BLaER1 treated with 17β-estradiol and CSF1 and Interleukin-3, amounts not matched to agents 10 nM and 100 nM (cell line): ENCODE measurements around the gene B3GALT6.
A peak's percentile ranks its signal among the peaks of the same experiment; 100 is the strongest.

Experiments used
- H3K27ac ChIP-seq, 11 experiments: shearing (Covaris generic); formaldehyde crosslinking; 2 replicates each; pipeline ENCODE4 v1.8.1; 2022
- H3K27me3 ChIP-seq, 11 experiments: shearing (Covaris generic); formaldehyde crosslinking; 2 replicates each; pipeline ENCODE4 v1.8.1; 2022
- H3K36me3 ChIP-seq, 11 experiments: shearing (Covaris generic); formaldehyde crosslinking; 2 replicates each; pipeline ENCODE4 v1.8.1; 2022
- H3K4me1 ChIP-seq, 10 experiments: shearing (Covaris generic); formaldehyde crosslinking; 2 replicates each; pipeline ENCODE4 v1.8.1; 2022
- H3K4me2 ChIP-seq, 11 experiments: shearing (Covaris generic); formaldehyde crosslinking; 2 replicates each; pipeline ENCODE4 v1.8.1; 2022
- H3K4me3 ChIP-seq, 10 experiments: shearing (Covaris generic); formaldehyde crosslinking; 2 replicates each; pipeline ENCODE4 v1.8.1; 2022
- H3K9ac ChIP-seq, 11 experiments: shearing (Covaris generic); formaldehyde crosslinking; 2 replicates each; pipeline ENCODE4 v1.8.1; 2022
- H3K9me3 ChIP-seq, 11 experiments: shearing (Covaris generic); formaldehyde crosslinking; replicated peaks in 1 of 11; 2 replicates each; pipeline ENCODE4 v1.8.1; 2022
- H4K20me1 ChIP-seq, 11 experiments: shearing (Covaris generic); formaldehyde crosslinking; 2 replicates each; pipeline ENCODE4 v1.8.1; 2022
- Cebpa-rat ChIP-seq, 11 experiments: shearing (Covaris generic); IDR thresholded peaks; 2 replicates each; pipeline ENCODE4 v1.8.1; 2022

B3GALT6 gene

DNA sequence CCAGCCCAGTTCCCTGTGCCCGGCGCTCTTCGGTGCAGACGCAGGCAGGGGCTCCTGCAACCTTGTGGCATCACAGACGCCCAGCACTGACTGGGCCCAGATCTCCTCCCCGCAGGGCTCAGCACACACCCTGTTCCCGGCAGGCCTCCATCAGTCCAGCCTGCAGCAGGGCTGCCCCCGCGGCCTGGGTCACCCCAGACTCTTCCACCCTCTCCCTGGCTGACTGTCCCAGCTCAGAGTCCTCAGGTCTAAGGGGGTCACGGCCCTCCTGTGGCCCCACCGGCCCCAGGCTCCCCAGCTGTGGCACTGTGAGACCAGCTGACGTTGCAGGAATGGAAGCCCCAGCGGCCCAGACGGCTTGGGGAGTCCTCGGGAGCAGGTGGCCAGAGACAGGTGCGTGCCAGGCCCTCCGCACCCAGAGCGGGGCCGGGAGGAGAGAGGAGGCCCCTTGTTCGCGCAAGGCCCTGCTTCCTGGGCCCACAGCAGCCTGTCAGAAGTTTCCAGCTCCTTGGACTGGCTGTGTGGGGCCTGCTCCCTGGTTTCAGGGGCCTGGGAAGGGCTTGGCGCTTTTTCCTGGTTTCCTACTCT lies 4.2 kb downstream of the B3GALT6 start:
- H3K27me3 ChIP-seq, result peaks cover 0 to 25% (median 0%) of the 10 kb centered on the region in 11 experiments; a peak in 10 of 22 replicates
- H3K4me1 ChIP-seq, result peaks cover 51 to 89% (median 86%) of the 10 kb centered on the region in 10 experiments
- peak overlapping the region in 8 of 11 experiments; percentile 6 to 70 (median 50); a peak in 14 of 22 replicates for H3K9ac ChIP-seq
- no peaks in the 10 kb centered on the region for H3K9me3 ChIP-seq
- H3K36me3 ChIP-seq, result peaks cover 0 to 26% (median 18%) of the 10 kb centered on the region in 11 experiments; a peak in 18 of 22 replicates
- H4K20me1 ChIP-seq, result peaks cover 11 to 81% (median 66%) of the 10 kb centered on the region in 11 experiments; a peak in 21 of 22 replicates
- peak overlapping the region; percentile 69 to 100 (median 100); a peak in 21 of 22 replicates for H3K4me2 ChIP-seq
- TF ChIP-seq Cebpa-rat (IDR thresholded peaks at IDR 0.05), result no peak
- H3K27ac ChIP-seq, result no peak overlapping the region
- H3K4me3 ChIP-seq, result no peak overlapping the region

DNA sequence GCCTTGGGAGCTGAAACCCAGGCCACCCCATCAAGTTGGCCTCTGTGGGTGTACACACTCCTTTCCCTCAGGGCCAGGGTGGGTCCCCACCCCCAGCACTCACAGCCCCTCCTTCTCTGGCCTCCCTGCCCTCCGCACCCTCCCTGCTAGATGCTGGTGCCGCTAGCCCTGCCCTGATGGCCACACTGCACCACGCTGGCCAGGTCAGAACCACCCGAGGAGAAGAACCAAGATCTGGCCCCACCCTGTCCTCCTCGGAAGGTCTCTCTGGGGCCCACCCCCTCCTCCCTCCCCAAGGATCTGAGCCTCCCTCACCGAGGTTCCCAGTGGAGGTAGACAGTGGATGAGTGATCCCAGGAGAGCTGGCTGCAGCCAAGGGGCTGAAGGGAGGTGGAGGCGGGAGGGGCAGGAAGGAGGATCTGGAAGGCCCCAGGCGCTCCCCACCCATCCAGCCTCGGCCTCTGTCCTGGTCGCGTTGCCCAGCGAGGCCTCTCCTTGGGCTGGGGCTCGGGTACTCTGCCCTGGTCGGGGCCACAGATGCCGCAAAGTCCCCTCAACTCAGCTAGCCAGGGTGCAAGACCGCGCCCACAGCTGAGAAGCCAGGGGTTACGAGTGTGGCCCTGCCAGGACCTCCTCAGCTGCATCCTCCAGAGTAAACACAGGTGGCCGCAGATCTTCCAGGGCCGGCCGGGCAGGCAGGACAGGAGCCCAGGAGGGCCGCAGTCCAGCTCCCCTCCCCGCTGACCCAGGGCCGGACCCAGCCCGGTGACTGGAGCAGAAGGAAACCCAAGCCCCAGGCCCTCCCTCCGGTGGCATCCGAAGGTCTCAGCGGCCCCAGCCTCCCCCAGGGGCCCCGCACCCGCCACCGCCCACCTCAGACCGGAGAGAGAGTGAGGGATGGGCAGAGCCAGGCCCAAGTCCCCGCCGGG lies 5.2 kb downstream of the B3GALT6 start:
- H3K4me2 ChIP-seq, result peak overlapping the region; percentile 69 to 100 (median 100)
- peaks cover 11 to 90% (median 75%) of the 10 kb centered on the region in 11 experiments; a peak in 21 of 22 replicates for H4K20me1 ChIP-seq
- no peak for TF ChIP-seq Cebpa-rat (IDR thresholded peaks at IDR 0.05)
- H3K4me3 ChIP-seq, result peak overlapping the region in 2 of 10 experiments; percentile 26 to 42; a peak in 4 of 20 replicates
- H3K9me3 ChIP-seq, result no peaks in the 10 kb centered on the region
- H3K27ac ChIP-seq, result peak overlapping the region in 3 of 11 experiments; percentile 4 to 37 (median 34); a peak in 5 of 22 replicates
- peaks cover 54 to 98% (median 95%) of the 10 kb centered on the region in 10 experiments for H3K4me1 ChIP-seq
- peaks cover 0 to 31% (median 0%) of the 10 kb centered on the region in 11 experiments; a peak in 10 of 22 replicates for H3K27me3 ChIP-seq
- H3K36me3 ChIP-seq, result peaks cover 0 to 26% (median 18%) of the 10 kb centered on the region in 11 experiments; a peak in 18 of 22 replicates
- H3K9ac ChIP-seq, result peak overlapping the region; percentile 25 to 70 (median 51); a peak in 21 of 22 replicates

DNA sequence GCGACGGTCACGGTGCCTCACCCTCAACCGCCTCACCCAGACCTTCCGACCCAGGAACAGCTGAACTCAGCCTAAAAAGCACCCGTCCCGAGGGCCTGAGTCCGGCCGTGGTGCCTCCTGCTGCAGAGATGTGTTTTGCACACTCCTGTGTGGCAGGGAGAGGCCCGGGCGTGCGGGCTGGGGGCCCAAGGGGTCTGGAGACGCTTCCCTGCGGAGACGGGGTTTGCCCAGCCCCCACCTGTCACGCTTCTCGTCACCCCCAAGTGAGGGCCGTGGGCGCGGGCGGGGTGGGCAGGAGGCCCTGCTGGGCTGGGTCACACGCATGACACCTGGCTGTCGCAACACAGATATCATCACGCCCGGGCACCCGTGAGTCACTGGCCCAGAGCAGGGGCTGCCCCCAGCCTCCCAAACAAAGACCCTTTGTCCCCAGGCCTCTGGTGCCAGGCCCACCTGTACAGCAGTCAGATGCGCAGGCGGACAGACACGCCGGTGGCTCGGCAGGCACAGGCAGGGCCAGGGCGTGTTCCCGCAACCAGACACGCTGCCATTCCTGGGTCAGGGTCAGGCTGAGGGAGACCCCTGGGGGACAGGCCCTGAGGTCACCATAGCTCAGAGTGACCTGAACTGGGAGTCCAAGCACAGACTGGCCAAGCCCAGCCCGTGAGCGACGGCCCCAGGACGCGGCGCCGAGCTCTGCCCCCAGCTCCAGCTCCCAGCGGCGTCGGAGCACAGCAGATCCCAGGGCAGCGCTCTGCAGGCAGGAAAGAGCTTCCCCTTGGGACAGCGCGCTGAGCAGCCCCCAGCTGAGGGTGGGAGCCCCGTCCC lies 6.1 kb downstream of the B3GALT6 start:
- Histone ChIP-seq H3K36me3 (peaks cover 0 to 26% (median 18%) of the 10 kb centered on the region in 11 experiments; a peak in 18 of 22 replicates), H3K27me3 (peaks cover 0 to 38% (median 0%) of the 10 kb centered on the region in 11 experiments; a peak in 10 of 22 replicates), H3K9ac (peak overlapping the region; percentile 25 to 70 (median 51); a peak in 20 of 22 replicates), H3K4me1 (peaks cover 46 to 97% (median 93%) of the 10 kb centered on the region in 10 experiments), H3K4me2 (peak overlapping the region; percentile 69 to 100 (median 100)), H3K4me3 (peak overlapping the region in 1 of 10 experiments; percentile 26; a peak in 3 of 20 replicates), H3K9me3 (no peaks in the 10 kb centered on the region), H4K20me1 (peaks cover 11 to 93% (median 78%) of the 10 kb centered on the region in 11 experiments; a peak in 21 of 22 replicates), H3K27ac (peak overlapping the region in 3 of 11 experiments; percentile 4 to 37 (median 34); a peak in 5 of 22 replicates)
- TF ChIP-seq Cebpa-rat (IDR thresholded peaks at IDR 0.05), result no peak

DNA sequence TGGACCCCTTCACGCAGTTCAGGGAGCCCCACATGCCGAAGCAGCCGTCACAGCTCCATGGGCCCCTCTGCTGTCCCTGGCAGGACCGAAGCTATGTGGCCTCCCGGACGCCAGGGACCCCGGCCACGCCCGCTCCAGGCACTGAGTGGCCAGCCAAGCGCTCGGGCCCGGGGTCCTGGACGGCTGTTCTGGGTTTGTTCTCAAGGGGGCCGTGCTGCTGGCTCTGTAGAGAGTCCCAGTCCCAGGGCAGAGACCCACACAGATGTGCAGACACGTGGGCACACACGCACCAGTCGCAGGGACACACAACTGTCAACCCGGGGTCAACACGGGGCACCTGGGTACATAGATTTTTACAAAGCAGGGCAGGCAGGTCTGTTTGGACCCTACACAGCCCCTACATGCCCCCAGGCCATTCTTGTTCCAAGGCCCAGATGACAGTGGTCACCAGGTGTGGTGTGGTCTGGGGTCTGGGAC lies 6.7 kb downstream of the B3GALT6 start:
- H3K9me3 ChIP-seq, result no peaks in the 10 kb centered on the region
- H3K27me3 ChIP-seq, result peaks cover 0 to 44% (median 4%) of the 10 kb centered on the region in 11 experiments; a peak in 13 of 22 replicates
- H3K9ac ChIP-seq, result peak overlapping the region in 3 of 11 experiments; percentile 45 to 69 (median 64); a peak in 1 of 22 replicates
- no peak for TF ChIP-seq Cebpa-rat (IDR thresholded peaks at IDR 0.05)
- no peak overlapping the region for H3K4me3 ChIP-seq
- H3K4me1 ChIP-seq, result peaks cover 39 to 96% (median 89%) of the 10 kb centered on the region in 10 experiments
- H3K27ac ChIP-seq, result no peak overlapping the region
- H4K20me1 ChIP-seq, result peaks cover 11 to 93% (median 76%) of the 10 kb centered on the region in 11 experiments; a peak in 21 of 22 replicates
- H3K36me3 ChIP-seq, result peaks cover 0 to 25% (median 18%) of the 10 kb centered on the region in 11 experiments; a peak in 18 of 22 replicates
- H3K4me2 ChIP-seq, result peak overlapping the region in 9 of 11 experiments; percentile 85 to 100 (median 100); a peak in 16 of 22 replicates

DNA sequence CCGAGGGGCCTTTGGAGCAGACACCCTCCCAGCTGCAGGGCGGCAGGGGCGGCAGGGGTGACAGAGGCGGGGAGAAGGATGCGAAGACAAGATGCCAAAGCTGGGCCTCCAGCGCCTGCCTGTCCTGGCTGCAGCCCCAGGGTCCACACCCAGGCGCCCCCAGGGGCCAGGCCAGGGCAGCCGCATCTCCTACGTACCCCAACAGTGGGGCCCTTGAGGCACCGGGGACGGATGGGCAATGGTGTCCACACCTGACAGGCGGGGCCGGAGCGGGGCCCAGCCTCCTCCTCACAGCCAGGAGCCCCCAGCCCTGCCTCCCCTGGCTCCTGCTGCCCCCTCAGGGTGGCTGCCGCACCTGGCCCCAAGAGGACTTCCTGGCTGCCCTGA lies 7.2 kb downstream of the B3GALT6 start:
- Histone ChIP-seq H3K9me3 (no peaks in the 10 kb centered on the region), H3K4me2 (peak overlapping the region in 4 of 11 experiments; percentile 12 to 100 (median 38); a peak in 5 of 22 replicates), H3K9ac (peak overlapping the region in 1 of 11 experiments; percentile 23; a peak in 1 of 22 replicates), H3K27ac (no peak overlapping the region), H4K20me1 (peaks cover 11 to 93% (median 76%) of the 10 kb centered on the region in 11 experiments; a peak in 21 of 22 replicates), H3K4me1 (peaks cover 35 to 96% (median 89%) of the 10 kb centered on the region in 10 experiments), H3K36me3 (peaks cover 0 to 20% (median 14%) of the 10 kb centered on the region in 11 experiments; a peak in 17 of 22 replicates), H3K4me3 (no peak overlapping the region), H3K27me3 (peaks cover 0 to 49% (median 9%) of the 10 kb centered on the region in 11 experiments; a peak in 17 of 22 replicates)
- no peak for TF ChIP-seq Cebpa-rat (IDR thresholded peaks at IDR 0.05)

DNA sequence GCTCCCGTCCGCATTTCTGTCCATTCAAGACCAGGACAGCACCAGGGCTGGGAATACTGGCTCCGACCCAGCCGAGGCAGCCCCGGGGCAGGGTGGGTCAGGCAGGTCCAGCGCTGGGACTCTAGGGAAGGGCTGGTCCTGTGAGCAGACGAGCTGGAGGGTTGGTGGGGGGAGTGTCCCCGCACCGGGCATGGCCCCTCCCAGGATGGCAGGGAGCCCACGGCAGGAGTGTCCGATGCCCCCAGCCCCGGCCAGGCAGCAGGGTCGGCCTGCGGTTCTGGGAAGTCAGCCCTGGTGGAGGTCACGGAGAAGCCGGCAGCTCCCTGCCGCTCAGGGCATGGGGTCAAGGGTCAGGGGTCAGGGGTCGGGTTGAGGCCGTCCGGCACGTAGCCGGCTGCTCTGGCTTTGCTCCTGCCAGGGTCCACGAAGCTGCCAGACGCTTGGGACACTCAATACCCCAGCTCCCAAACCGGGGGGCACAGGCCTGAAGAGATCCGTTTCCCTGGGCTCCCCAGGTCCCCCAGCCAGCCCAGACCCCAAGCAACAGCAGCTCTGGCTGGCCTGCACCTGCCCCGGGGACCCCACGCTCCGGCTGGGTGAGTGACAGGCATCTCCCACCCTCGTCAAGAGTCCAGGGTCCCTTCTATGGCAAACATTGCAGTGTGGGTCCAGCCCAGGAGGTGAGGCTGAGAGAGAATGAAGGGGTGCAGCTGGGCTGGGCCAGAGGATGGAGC lies 7.7 kb downstream of the B3GALT6 start:
- Histone ChIP-seq H3K9me3 (no peaks in the 10 kb centered on the region), H3K36me3 (peaks cover 0 to 14% (median 9%) of the 10 kb centered on the region in 11 experiments; a peak in 13 of 22 replicates), H3K27me3 (peaks cover 0 to 52% (median 11%) of the 10 kb centered on the region in 11 experiments; a peak in 17 of 22 replicates), H3K4me1 (peaks cover 32 to 92% (median 85%) of the 10 kb centered on the region in 10 experiments), H4K20me1 (peaks cover 11 to 90% (median 73%) of the 10 kb centered on the region in 11 experiments; a peak in 21 of 22 replicates), H3K4me2 (peak overlapping the region in 6 of 11 experiments; percentile 15 to 100 (median 32); a peak in 7 of 22 replicates), H3K9ac (peak overlapping the region in 2 of 11 experiments; percentile 3 to 23; a peak in 2 of 22 replicates), H3K27ac (no peak overlapping the region), H3K4me3 (no peak overlapping the region)
- no peak for TF ChIP-seq Cebpa-rat (IDR thresholded peaks at IDR 0.05)

DNA sequence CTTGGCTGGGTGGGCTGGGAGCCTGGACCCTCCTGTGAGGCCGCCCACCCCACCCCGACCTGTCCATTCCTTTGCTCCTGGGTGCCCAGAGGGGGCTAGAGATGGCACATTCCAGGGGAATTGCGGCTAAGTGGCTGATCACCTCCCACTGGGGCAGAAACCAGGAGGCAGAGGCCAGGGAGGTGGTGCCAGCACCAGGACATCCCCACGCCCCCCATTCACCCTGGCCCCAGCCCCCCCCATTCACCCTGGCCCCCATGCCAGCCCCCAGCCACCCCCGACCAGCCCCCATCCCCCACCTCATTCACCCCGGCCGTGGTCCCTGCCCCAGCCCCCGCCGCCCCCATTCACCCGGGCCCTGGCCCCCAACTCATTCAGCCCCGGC lies 8.3 kb downstream of the B3GALT6 start:
- Histone ChIP-seq H3K36me3 (peaks cover 0 to 9% (median 3%) of the 10 kb centered on the region in 11 experiments; a peak in 8 of 22 replicates), H3K4me2 (peak overlapping the region in 7 of 11 experiments; percentile 15 to 100 (median 33); a peak in 8 of 22 replicates), H4K20me1 (peaks cover 8 to 86% (median 69%) of the 10 kb centered on the region in 11 experiments; a peak in 21 of 22 replicates), H3K9me3 (no peaks in the 10 kb centered on the region), H3K27me3 (peaks cover 2 to 54% (median 13%) of the 10 kb centered on the region in 11 experiments), H3K27ac (no peak overlapping the region), H3K4me3 (no peak overlapping the region), H3K9ac (peak overlapping the region in 1 of 11 experiments; percentile 3; a peak in 1 of 22 replicates), H3K4me1 (peaks cover 30 to 86% (median 79%) of the 10 kb centered on the region in 10 experiments)
- TF ChIP-seq Cebpa-rat (IDR thresholded peaks at IDR 0.05), result no peak
